ENCODE data around the gene ODF2L. TPM values are rescaled to one million over a fixed set of nuclear protein-coding genes. Genes with fewer than 3 reads are reported as not detected.

The ODF2L gene
- total RNA-seq, 1 donor from 2014 or later = 43.9 TPM

GRCh38 chr1:86435327-86435726 lies 39.2 kb upstream of the ODF2L start:
- no peaks in the 10 kb centered on the region for H3K36me3 Mint-ChIP-seq (ENCODE audit: low read depth)
- H3K27me3 Mint-ChIP-seq (ENCODE audit: low read depth) = peaks cover 16% of the 10 kb centered on the region
- H3K4me1 Mint-ChIP-seq = no peaks in the 10 kb centered on the region
- DNase-seq (ENCODE audit: low read depth, low spot score) = no peak
- no peaks in the 10 kb centered on the region for H3K9me3 Mint-ChIP-seq
- no peak overlapping the region for H3K27ac Mint-ChIP-seq (ENCODE audit: unreplicated experiment)
- H3K4me3 Mint-ChIP-seq = no peak overlapping the region
- TF ChIP-seq CTCF (conservative IDR thresholded peaks at IDR 0.05) = no peak

- no peak overlapping the region for H3K27ac Mint-ChIP-seq (ENCODE audit: unreplicated experiment)
- DNase-seq (ENCODE audit: low read depth, low spot score) = no peak
- no peak for TF ChIP-seq CTCF (conservative IDR thresholded peaks at IDR 0.05)
- H3K4me3 Mint-ChIP-seq = no peak overlapping the region
- H3K9me3 Mint-ChIP-seq = no peaks in the 10 kb centered on the region
- no peaks in the 10 kb centered on the region for H3K4me1 Mint-ChIP-seq
- no peaks in the 10 kb centered on the region for H3K36me3 Mint-ChIP-seq (ENCODE audit: low read depth)
- H3K27me3 Mint-ChIP-seq (ENCODE audit: low read depth) = peaks cover 16% of the 10 kb centered on the region
These were observed 37.9 kb upstream of the ODF2L start for GRCh38 chr1:86434059-86434458.

GRCh38 chr1:86430376-86430775 lies 34.3 kb upstream of the ODF2L start:
- no peaks in the 10 kb centered on the region for H3K4me1 Mint-ChIP-seq
- no peak for TF ChIP-seq CTCF (conservative IDR thresholded peaks at IDR 0.05)
- no peaks in the 10 kb centered on the region for H3K36me3 Mint-ChIP-seq (ENCODE audit: low read depth)
- peaks cover 3% of the 10 kb centered on the region for H3K27me3 Mint-ChIP-seq (ENCODE audit: low read depth)
- H3K27ac Mint-ChIP-seq (ENCODE audit: unreplicated experiment) = no peak overlapping the region
- DNase-seq (ENCODE audit: low read depth, low spot score) = no peak
- H3K9me3 Mint-ChIP-seq = no peaks in the 10 kb centered on the region
- H3K4me3 Mint-ChIP-seq = no peak overlapping the region

- Mint-ChIP-seq H3K4me1 (no peaks in the 10 kb centered on the region), H3K36me3 (ENCODE audit: low read depth) (no peaks in the 10 kb centered on the region), H3K9me3 (no peaks in the 10 kb centered on the region), H3K27ac (ENCODE audit: unreplicated experiment) (no peak overlapping the region), H3K4me3 (no peak overlapping the region), H3K27me3 (ENCODE audit: low read depth) (peaks cover under 1% of the 10 kb centered on the region)
- DNase-seq (ENCODE audit: low read depth, low spot score) = no peak
- no peak for TF ChIP-seq CTCF (conservative IDR thresholded peaks at IDR 0.05)
These were observed 33.7 kb upstream of the ODF2L start for GRCh38 chr1:86429835-86430234.

GRCh38 chr1:86429122-86429725 lies 33.1 kb upstream of the ODF2L start:
- no peaks in the 10 kb centered on the region for H3K4me1 Mint-ChIP-seq
- H3K27me3 Mint-ChIP-seq (ENCODE audit: low read depth) = no peaks in the 10 kb centered on the region
- no peak for DNase-seq (ENCODE audit: low read depth, low spot score)
- TF ChIP-seq CTCF (conservative IDR thresholded peaks at IDR 0.05) = no peak
- H3K9me3 Mint-ChIP-seq = no peaks in the 10 kb centered on the region
- no peak overlapping the region for H3K4me3 Mint-ChIP-seq
- no peak overlapping the region for H3K27ac Mint-ChIP-seq (ENCODE audit: unreplicated experiment)
- H3K36me3 Mint-ChIP-seq (ENCODE audit: low read depth) = no peaks in the 10 kb centered on the region

Data from neural crest cell (in vitro differentiated cells).